D721Med (cell line): Measurements from ENCODE around the gene PDE6C.

Experiments
- DNase-seq: peaks from one replicate; pipeline ENCODE4 v3.0.0; 2011; ENCODE audit warnings: low spot score; ENCODE audit not compliant: insufficient read length
- FAIRE-seq: peaks from 2 replicates; lab custom pipeline; 2011; peaks lifted over from hg19 to GRCh38; lab: Jason Lieb, UNC
- CTCF ChIP-seq: IDR thresholded peaks from 2 replicates; pipeline ENCODE4 v1.5.1; 2012; ENCODE audit warnings: mild to moderate bottlenecking, control low read depth; ENCODE audit not compliant: insufficient read depth; ENCODE audit errors: missing control alignments

Gene PDE6C

DNA sequence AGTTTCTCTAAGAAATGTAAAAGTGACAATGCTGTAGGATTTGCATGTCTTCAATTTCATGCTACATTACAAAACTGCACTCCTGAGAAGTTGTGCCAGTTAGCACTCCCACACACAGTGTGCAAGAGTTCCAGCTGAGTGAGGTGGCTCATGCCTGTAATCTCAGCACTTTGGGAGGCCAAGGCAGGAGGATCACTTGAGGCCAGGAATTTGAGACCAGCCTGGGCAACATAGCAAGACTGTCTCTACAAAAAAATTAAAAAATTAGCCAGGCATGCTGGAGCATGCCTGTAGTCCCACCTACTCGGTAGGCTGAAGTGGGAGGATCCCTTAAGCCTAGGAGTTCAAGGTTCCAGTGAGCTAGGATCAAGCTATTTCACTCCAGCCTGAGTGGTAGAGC is 45.4 kb downstream of the PDE6C start:
- FAIRE-seq (no peak), DNase-seq (no peak)
- TF ChIP-seq CTCF = no peak

GRCh38 chr10:93666030-93666429 is 53.7 kb downstream of the PDE6C start:
- DNase-seq (no peak), FAIRE-seq (no peak)
- no peak for TF ChIP-seq CTCF

DNA sequence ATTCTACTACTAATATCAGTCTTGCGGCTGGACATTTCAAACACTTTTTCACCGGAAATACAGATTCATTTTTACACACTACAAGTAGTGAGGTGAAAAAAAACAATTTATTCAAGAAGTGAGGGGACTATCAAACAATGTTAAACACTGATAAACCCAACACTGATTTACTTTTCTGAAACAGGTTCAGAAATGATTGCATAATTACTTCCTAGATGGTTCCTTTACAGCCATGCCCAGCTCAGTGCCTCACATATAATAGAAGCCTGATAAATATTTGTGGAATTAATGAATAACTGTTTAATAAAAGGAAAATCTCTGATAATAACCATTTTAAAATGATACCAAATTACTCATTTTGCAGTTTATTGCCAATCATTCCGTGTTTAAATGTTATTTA is 55.5 kb downstream of the PDE6C start:
- FAIRE-seq = no peak
- DNase-seq = no peak
- TF ChIP-seq CTCF = no peak

GRCh38 chr10:93670372-93670771 is 58.0 kb downstream of the PDE6C start:
- DNase-seq (no peak), FAIRE-seq (no peak)
- TF ChIP-seq CTCF = no peak

GRCh38 chr10:93671042-93671441 is 58.7 kb downstream of the PDE6C start:
- DNase-seq (no peak), FAIRE-seq (no peak)

DNA sequence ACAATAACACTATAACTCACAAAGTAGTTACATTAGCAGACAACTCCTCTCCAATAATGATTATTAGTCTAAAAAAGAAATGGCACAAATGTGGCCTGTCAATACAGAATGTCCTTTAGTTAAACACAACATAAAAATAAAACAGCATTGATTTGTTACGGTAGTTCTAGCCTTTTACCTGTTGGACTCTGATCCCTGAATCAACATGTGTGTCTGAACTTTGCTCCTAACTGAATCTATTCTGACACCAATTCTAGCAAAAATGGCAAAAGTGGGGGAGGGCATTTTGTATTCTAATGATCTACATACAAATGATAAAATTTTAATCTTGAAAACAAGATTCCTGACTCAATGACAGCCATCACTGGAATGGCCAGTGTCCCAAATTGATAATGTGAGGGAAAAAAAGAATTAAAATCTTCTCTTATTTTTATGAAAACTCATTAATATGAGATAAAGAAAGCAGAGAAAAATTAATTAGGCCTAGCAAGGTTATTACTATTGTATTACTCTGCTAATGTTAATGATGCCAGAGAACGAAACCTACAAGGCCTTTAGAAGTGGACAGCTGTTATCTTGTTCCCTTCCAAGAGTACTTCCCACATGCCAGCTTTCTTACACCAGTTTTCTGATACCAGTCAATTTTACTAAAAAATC is 59.8 kb downstream of the PDE6C start:
- FAIRE-seq (no peak), DNase-seq (no peak)
- no peak for TF ChIP-seq CTCF

More at GRCh38 chr10:93671042-93671441, 58.7 kb downstream of the PDE6C start:
- TF ChIP-seq CTCF = no peak

DNA sequence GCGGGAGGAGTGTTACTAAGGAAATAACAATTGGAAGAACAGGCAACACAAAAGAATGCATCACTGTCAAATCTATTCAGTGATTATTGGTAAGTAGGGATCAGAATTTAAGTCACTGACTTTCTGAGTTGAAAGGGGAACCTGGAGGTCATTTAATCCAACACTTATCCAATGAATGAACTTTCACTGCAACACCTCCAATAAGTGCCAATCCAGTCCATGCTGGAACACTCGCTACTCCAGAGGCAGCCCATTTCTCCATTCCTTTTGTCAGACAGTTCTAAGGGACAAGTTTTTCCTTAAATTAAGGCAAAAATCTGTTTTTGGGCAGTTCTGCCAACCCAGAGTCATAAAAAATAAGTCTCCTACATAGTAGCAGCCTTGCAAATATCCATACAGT is 60.6 kb downstream of the PDE6C start:
- TF ChIP-seq CTCF = no peak
- DNase-seq (no peak), FAIRE-seq (no peak)
